ENCODE results near the gene MAP3K4.
"Not testable (repeated sequence)": the region's sequence is repeated elsewhere in the genome, so short reads cannot be mapped to it uniquely, and the experiment has no call there.

MAP3K4 gene

DNA sequence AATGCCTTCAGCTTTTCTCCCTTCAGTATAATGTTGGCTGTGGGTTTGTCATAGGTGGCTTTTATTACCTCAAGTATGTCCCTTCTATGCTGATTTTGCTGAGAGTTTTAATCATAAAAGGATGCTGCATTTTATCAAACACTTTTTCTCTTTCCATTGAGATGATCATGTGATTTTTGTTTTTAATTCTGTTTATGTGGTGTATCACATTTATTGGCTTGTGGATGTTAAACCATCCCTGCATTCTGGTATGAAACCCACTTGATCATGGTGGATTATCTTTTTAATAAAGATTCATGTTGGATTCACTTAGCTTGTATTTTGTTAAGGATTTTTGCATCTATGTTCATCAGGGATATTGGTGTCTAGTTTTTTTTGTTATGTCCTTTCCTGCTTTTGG, 131.8 kb downstream of the MAP3K4 start:
- DNase-seq (ENCODE audit: low spot score) = not testable (repeated sequence)

DNA sequence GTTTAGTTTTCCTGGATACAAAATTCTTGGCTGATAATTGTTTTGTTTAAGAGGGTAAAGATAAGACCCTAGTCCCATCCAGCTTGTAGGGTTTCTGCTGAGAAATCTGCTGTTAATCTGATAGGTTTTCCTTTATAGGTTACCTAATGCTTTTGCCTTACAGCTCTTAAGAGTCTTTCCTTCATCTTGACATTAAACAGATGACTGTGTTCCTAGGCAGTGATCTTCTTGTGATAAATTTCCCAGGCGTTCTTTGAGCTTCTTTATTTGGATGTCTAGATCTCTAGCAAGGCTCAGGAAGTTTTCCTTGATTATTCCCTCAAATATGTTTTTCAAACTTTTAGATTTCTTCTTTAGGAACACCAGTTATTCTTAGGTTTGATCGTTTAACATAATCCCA, 134.0 kb downstream of the MAP3K4 start:
- no peak for DNase-seq (ENCODE audit: low spot score)

DNA sequence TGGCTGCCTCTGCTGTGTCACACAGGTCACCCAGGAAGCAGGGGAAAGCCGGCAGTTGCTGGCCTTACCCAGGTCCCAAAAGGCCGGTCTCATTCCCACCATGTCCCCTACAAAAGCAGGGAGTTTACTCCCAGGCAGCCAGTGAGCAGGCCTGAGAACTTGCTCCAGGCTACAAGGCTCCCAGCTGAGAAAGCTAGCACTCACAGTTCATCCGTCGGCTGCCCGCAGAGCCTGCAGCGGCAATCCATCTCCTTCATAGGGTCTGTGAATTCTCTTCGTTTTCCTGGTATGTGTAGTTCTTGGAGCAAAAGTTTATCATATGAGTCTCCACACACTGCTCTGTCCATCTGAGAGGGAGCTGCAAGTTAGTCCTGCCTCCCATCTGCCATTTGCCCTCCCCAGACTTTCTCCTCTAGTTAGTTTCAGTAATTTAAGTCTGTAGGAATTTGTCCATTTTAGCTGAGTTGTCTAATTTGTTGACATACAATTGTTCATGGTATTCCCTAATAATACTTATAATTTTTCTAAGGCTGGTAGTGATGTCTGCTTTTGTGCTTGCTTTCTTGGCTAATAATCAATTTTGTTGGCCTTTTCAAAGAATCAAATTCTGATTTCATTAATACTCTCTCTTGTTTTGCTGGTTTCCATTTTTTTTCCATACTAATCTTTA, 135.6 kb downstream of the MAP3K4 start:
- DNase-seq (ENCODE audit: low spot score) = no peak

DNA sequence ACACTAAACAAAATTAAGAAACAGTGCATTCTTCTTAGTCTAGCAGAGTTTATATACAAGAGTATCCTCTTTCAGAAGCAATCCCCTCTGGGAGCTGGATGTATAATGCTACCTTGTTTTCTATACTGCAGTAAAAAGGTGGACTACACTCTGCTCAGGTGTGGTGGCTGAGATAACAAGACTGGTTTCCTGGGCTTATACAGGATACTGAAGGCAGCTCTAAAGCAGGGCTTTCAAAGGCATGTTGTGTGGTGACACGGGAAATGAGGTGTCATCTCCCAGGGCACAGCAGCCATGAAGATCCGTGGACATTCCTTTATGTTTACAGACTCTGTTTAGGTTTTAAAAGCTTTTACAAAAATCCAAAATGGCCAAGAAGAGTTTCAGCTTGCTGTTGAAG, 136.7 kb downstream of the MAP3K4 start:
- DNase-seq (ENCODE audit: low spot score) = no peak

DNA sequence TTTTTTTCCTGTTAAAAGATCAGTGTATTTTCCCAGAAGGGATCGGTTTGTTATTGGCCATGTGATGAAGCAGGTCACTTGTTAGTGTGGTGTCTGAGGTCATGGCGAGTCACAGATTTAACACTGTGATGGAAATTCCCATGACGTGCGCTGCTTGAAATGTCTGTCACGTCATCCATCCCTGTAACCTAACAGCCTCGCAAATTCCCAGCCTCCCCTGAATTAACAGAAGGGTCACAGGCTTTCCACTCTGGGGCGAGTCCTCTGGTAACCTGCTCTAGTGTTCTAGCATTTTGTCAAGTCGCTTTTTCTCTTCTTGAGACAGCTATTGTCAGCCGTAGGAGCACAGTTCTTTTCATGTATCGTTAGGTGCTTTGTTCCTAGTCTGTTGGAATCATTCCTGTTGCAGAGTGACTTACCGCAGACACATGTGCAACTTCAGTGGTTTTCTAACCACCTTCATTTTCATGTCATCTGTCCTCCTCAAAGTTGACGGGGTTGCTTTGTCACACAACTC, 137.2 kb downstream of the MAP3K4 start:
- DNase-seq (ENCODE audit: low spot score) = no peak

DNA sequence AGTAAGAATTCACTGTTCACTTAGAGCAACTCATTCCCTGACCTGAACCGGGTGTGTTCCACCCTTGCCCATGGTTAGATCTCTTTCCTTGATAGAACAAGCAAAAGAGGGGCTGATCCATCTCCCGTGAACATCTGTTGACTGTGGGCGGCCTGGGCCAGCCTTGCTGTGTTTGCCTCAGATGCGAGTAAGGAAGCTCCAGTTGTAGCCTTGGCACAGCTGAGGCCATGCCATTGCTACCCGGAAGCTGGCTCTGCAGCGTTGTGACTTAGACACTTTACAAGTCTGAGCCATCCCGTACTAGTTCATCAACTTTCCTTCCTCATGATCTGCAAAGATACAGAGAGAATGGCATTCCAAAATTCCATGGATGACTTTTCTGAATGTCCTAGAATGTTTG, 139.0 kb downstream of the MAP3K4 start:
- no peak for DNase-seq (ENCODE audit: low spot score)

DNA sequence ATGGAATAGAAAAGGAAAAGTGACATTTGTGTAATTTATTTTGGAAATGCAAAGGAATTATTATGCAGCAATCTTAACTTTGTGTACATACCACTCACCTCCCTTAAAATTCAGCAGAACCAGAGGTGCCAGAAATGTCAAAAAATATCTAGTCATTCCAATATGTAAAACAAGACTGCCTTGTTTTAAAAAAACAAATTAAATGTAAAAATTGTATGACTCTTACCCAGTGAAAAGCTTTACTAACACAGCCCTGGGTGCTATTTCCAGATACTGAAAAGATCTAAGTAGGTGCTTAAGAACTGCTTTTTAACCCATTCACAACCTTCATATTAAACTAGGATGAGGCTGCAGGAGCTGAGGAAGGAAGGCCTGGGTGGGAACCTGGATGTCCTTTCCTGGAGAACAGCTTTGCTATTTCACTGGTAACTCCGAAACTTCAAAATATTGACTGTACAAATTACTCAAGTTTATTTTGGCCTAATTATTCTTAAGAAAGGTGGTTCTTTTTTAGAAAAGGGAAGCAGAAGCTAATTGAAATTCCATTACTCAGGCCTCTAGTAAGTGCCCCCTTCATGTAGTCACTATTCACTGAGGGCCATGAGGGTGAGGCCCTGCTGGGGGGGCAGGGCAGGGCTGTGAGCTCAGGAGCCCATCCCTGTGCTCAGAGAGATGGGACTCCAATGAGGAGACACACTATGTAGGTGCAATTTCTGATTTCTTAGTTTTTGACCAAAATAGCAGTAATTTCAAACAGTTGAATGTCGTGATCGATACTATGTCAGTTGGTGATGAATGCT, 139.6 kb downstream of the MAP3K4 start:
- DNase-seq (ENCODE audit: low spot score) = no peak

DNA sequence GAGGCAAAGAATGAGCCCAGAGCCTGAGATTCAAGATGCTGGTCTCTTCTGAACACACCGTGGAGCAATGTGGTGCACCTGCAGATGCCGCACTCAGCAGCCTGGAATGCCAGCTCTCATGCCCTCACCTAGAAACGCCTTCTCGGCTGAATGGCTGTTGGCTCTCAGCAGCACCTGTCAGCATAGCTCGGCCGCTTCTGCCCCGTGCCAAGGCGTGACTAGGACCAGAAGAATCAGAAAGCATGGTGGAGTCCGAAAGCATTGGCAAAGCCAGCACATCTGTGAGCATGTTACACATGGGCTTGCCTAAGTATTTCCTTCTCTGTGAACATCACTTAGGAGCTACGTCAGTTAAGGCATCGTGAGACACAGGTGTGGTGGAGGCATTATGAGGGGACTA, 140.8 kb downstream of the MAP3K4 start:
- DNase-seq (ENCODE audit: low spot score) = no peak

DNA sequence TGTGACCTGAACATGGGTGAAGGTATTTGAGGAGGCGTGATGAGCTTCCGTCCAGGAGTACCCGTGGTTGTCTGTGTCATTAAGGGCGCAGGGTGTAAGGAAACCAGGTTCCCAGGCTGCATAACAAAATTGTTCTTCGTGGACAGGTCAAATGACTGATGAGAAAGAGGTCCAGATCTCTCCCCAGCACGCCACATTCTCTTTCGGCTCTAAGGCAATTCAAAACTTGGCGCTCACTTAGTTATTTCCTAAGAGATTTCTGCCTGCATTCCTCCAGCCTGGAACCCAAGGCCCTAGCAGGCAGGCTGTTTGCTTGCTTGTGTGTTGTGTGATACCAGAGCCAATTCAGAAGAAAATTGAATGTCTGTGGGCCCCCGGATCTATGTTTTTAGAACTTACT, 142.4 kb downstream of the MAP3K4 start:
- DNase-seq (ENCODE audit: low spot score) = no peak

DNA sequence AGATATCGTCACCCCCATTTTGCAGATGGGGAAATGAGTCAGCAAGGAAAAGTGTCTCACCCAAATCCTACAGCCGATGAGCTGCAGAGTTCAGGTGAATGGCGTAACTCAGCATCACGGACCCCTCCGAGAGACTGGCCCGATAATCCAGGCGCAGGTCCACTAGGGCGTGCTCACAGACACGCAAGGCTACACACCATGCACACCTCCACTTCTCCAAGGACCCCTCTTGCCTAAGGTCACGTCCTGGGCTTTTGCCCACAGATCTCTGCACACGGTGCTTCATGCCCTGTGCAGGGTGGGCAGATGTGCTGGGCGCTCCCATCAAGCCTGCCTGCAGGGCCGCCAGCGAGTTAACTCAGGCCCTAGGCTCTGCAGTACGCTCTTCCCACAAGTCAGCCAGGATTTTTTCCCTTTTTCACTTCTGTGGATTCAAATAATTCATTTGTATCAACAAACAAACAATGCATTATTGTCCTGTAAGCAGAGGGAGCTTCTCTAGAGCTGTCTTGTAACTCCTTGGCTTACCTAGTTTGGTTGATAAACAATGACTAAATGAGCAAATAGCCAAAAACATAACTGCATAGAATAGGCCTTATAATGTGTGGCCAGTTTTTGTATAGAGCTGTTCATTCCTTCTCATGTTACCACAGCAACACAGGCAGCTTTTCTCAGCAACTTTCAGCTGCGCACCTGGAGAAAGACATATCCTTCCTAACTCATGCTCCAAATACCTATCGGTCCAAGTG, 143.2 kb downstream of the MAP3K4 start:
- no peak for DNase-seq (ENCODE audit: low spot score)

DNA sequence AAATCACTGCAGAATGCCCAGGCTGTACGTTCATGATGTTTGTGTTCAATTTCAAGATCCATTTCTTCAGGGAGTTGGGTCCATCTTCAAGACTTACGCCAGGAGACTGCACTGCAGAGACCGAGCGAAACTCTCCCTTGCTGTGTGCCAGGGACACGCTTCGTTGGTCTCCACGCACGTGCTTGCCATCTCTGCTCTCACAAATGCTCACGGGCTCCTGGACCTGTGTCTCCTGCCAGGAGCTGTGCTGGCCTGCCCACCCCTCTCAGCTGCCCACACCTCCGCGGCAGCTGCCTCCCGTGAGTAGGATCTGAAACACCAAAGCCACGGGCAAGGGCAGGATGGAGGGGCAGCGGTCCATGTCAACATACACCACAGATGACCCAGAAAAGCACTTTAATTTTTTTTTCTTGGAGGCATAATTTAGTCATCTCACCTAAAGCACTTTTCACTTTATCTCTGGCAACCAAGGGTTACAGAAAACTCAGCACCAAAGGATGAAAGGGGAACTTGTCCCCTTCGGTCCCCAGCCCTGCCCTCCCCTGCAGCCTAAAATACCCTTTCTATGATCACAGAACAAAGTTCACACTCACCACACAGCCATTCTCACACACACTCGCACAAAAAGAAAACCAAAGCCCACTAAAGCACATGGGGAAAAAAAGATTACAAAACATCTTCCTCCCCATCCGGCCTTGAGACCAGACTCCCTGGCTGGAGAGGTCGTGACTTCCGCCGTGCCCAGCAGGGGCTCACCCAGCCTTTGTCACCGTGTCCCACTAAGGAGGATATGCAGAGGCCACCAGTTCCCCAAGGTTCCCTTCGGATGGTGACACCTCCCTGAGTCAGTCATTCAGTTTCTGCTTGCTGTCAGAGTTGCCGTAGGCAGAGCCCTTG, 144.4 kb downstream of the MAP3K4 start:
- DNase-seq (ENCODE audit: low spot score) = no peak

DNA sequence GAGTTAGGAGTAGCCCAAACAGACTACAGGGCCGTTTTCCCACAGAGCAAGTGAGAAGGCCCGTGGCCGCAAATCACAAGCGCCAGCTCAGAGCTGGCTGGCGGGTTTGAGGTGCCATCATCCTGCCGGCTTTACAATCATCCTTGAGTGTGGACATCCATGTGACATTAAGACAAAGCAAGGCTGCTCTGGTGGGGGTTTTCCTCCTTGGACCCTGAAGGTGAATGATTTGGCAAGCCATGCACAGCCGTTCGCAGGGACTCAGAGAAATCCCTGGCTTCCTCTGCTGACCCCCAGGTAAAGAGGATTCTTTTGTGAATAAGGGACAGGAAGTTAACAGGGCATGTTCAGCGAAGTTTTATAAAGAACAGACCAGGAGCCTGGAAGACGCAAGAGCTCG, 145.1 kb downstream of the MAP3K4 start:
- DNase-seq (ENCODE audit: low spot score) = no peak

DNA sequence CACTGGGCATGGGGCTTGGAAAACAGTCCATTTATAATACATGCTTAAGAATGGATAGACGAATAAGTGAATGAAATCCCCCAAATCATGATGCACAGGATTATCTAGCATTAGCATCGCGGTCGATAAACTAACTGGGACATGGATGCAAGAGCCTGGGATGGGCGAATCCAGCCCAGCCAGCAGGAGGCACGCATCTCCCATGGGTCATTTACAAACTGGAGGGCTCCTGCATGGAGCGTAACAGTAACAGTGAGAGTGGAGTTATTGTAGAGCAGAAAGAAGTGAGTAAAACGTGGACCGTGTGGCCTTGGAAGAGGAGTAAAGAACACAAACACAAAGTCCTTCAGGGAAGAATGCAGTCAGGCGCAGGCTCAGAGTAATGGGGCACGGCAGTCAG, 145.8 kb downstream of the MAP3K4 start:
- DNase-seq (ENCODE audit: low spot score) = no peak

DNA sequence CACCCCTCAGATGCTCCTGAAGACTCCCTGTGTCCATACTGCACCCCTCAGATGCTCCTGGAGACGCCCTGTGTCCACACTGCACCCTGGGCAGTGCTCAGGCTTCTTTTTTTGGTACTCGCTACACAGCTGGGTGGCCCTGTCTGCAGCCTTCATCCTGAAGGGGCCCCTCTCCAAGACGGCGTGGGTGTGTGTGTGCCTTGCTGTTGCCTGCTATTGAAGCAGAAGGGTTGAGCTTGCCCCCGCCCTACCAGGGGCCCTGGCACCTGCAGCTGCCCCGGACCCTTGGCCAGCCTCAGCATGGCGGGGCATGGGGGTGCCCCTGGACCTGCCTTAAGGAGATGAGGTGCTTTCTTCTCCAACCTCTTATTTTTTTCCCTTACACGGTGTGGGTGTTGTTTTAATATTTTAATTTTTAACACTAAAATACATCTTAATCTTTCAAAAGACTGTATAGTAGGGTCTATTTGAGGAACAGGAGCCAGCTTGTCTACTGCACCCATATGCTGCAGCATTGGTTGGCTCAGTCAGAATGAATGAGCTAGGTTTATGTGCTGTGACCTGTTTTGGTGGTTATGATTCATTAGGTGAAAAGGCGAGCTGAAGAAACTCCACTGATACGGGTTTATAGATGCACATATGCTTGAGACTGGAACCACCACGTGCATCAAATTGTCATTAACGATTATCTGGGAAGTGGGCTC, 146.4 kb downstream of the MAP3K4 start:
- DNase-seq (ENCODE audit: low spot score) = no peak

DNA sequence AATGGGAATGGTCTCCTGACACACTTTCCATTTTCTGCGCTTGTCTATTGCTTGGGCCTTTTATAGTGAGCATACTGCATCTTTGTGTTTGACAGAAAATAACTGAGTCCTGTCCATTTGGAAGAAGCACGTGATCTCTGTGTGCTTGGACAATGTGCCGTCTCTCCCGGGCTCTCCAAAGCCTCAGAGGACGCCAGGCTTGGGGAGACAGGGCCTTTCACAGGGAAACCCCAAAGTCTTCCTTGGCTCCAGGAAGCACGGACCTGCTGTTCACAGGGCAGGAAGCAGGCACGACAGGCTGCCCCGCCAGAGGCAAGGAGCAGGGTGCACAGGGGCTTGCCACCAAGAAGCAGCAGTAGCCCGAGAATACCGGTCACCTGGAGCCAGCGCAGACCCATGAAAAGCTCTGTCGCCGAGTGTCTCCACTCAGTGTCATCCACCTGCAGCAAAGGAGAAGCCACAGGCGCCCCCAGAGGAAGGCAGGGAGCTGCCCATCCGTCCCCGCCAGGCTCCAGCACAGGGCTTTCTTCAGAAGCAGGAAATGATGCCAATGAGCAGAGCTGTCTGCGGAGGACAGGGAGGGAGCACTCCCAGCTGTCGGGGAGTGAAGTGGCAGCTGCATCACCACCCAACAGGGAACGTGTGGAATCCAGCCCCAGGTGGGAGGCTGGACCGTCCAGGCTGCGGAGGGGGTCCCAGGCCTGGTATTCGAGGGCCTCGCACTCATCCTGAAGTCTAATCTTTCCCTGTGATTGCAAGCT, 147.2 kb downstream of the MAP3K4 start:
- peak; percentile 74 for DNase-seq (ENCODE audit: low spot score)

DNA sequence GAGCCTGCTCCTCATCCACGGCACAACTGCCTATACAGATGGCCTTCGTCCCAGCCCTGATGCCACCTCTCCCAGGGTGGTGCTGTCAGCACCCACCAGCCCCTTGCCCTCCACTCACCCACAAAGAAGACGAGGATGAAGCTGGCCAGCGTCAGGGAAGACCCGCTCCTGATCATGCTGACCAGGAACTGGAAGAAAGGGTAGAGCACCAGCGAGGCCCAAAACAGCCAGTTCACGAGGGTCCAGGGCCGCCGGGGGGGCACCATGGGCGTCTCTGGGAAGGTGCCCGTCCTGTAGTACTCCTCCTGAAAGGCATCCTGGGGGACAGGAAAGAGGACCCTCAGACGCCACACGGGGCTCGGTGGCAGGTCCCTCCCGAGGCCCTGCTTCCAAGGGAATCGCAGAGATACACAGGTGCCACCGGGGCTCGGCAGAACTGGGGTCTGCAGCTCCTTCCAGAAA, 147.8 kb downstream of the MAP3K4 start:
- DNase-seq (ENCODE audit: low spot score) = no peak

DNA sequence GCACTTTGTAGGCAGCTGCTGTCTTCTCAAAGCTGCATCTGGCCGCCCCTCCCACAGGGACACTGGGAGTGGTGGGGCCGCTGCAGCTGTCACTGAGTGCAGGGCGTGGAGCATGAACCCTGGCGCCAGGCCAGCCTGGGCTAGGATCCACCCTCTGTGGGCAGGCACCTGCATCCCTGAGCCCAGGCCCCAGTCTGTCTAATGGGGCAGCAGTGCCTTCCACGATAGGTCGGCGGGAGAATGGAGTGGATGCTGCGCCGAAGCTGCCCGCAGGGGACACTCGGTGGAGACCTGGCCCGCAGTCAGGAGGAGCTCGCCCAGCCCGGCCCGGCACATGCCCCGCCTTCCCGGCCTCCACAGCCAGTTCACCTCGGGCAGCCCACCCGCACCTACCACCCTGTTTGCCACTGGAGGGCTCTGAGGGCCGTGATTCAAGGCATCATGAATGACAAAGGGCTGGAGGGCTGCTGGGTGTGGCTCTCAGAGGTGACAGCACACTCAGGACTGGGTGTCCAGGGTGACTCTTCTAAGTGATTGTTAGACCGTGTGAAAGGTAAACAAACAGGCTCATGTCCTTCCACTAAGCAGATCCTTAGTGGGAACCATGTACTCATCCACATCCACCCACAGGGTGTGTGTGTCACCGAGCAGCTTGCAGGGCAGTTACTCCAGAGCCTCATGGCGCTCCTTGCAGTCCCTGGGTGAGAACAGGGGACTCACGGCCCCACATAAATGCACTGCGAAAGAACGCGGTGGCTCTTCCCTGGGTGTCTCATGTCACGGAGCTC, 148.4 kb downstream of the MAP3K4 start:
- no peak for DNase-seq (ENCODE audit: low spot score)

DNA sequence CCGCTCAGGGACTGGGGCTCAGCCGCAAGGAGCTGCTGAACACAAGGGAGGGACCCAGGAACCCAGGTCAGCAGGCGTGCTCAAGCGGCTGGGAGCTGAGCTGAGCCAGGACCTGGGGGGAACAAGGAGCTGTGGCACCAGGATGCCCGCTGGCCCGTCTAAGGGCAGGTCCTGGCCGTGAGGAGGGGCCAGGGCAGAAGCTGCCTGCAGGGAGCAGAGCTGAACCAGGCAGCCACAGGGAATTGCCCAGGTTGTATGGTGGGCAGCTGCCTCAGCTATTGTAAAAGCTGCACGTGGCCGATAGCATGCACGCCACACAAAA, 148.9 kb downstream of the MAP3K4 start:
- no peak for DNase-seq (ENCODE audit: low spot score)

DNA sequence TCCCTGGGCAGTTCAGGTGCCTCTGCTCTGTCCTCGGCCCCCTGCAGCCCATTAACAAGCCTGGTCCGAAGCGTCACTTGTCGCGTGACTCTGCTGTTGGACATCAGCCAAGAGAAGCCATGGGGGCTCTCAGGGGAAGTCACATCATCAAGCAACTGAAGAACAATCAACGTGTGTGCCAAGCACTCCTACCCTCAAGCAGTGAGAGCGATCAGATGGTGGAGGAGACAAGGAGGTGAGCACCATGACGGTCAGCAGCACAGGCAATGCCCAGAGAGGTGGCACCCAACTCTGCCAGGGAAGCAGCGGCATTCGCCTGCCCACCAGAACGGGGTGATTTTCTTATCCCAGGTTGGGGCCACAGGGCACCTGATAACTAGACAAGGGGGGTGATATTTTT, 149.6 kb downstream of the MAP3K4 start:
- no peak for DNase-seq (ENCODE audit: low spot score)

DNA sequence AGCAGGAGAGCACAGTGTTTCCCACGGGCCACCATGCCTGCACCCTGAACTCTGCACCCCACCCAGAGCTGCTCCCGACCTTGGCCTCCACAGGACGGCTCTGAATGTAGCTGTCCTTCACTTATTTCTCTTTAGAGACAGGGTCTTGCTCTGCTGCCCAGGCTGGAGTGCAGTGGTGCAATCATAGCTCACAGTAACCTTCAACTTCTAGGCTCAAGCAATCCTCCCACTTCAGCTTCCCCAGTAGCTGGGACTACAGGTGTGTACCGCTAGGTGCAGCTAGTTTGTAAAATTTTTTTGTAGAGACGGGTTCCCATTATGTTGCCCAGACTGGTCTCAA, 151.4 kb downstream of the MAP3K4 start:
- DNase-seq (ENCODE audit: low spot score) = no peak

Measured in globus pallidus (tissue), 1 donor.